Epithelial cell of esophagus (primary cell): ENCODE measurements around the gene FRA10AC1.

Experiments used
- DNase-seq: peaks from one replicate; pipeline ENCODE4 v3.0.0; 2010; ENCODE audit warnings: low read depth
- H3K4me3 ChIP-seq: 2 replicates; pipeline ENCODE4 v1.5.1; 2011; ENCODE audit warnings: mild to moderate bottlenecking, low read length, control low read depth
- TF ChIP-seq, protein P1 (sequence below): IDR thresholded peaks from 2 replicates; pipeline ENCODE4 v1.5.1; 2011; ENCODE audit warnings: low read depth, mild to moderate bottlenecking, low read length, control low read depth, inconsistent platforms; ENCODE audit not compliant: insufficient read depth; ENCODE audit errors: missing control alignments

Gene FRA10AC1

GRCh38 chr10:93718937-93719725 lies 16.7 kb upstream of the FRA10AC1 start:
- TF ChIP-seq, protein P1, sequence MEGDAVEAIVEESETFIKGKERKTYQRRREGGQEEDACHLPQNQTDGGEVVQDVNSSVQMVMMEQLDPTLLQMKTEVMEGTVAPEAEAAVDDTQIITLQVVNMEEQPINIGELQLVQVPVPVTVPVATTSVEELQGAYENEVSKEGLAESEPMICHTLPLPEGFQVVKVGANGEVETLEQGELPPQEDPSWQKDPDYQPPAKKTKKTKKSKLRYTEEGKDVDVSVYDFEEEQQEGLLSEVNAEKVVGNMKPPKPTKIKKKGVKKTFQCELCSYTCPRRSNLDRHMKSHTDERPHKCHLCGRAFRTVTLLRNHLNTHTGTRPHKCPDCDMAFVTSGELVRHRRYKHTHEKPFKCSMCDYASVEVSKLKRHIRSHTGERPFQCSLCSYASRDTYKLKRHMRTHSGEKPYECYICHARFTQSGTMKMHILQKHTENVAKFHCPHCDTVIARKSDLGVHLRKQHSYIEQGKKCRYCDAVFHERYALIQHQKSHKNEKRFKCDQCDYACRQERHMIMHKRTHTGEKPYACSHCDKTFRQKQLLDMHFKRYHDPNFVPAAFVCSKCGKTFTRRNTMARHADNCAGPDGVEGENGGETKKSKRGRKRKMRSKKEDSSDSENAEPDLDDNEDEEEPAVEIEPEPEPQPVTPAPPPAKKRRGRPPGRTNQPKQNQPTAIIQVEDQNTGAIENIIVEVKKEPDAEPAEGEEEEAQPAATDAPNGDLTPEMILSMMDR, result no peak
- no peak for DNase-seq
- no peak overlapping the region for H3K4me3 ChIP-seq

- TF ChIP-seq, protein P1, result no peak
- DNase-seq, result peak; percentile 20
Measured at GRCh38 chr10:93716766-93717165, 14.4 kb upstream of the FRA10AC1 start.

DNA sequence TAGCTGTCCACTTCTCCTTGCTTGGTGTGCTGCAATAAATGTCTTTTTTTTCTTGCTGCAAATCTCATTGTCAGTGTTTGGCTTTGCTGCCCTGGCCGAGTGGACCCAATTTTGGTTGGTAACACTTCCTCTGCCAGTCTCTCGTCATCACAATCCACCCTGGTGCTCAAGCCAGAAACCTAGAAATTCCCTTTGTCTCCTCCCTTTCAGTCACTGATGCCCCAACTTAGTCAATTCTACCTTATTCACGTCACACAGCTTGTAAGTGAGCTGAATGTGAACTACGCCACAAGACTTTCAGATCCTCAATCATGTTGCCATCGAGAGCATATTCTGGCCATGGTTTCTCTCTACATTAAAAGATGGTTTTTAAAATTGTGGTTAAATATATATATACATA lies 13.0 kb upstream of the FRA10AC1 start:
- TF ChIP-seq, protein P1, result no peak
- no peak overlapping the region for H3K4me3 ChIP-seq
- DNase-seq, result no peak

More at GRCh38 chr10:93716766-93717165, 14.4 kb upstream of the FRA10AC1 start:
- no peak overlapping the region for H3K4me3 ChIP-seq

GRCh38 chr10:93712593-93712992 lies 10.2 kb upstream of the FRA10AC1 start:
- TF ChIP-seq, protein P1, result no peak
- DNase-seq, result no peak
- no peak overlapping the region for H3K4me3 ChIP-seq

GRCh38 chr10:93711891-93712290 lies 9.5 kb upstream of the FRA10AC1 start:
- H3K4me3 ChIP-seq, result no peak overlapping the region
- TF ChIP-seq, protein P1, result no peak
- DNase-seq, result peak; percentile 40

DNA sequence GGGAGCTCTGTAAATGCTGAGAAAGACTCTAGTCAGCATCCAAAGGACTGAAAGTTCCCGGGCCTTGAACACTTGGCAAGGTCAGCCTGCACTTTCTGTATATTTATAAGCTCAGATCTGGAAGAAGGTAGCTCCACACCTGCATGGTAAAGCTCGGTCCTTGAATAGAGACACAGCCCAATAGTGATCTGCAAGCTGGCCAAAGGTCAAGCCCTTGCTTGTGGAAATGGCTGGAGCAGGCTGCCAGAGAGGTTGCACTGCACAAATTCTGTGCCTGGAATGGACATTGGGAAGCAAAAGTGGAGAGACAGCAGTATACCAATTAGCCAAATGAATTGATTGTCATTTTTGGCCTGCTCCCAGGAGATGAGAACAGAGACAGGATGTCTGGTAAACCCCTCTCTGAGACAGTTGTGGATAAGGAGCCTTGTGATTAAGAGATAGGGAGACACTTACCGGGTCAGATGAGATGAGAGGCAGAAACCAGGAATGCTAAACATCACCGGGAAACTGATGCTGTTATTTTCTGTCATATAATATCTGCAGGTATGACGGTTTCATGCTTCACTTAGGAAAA lies 8.0 kb upstream of the FRA10AC1 start:
- no peak for DNase-seq
- TF ChIP-seq, protein P1, result no peak
- no peak overlapping the region for H3K4me3 ChIP-seq
